GM23338 (cell line): ENCODE data around the gene ARHGAP42. TPM values are rescaled to one million over a fixed set of nuclear protein-coding genes. Genes with fewer than 3 reads are reported as not detected.

Experiments used
- ATAC-seq: fragments of 200-7000 bp; cut with Tn5 transposase; 3 replicates; pipeline ENCODE4 v1.9.1; 2020
- DNase-seq: peaks from one replicate; pipeline ENCODE4 v3.0.0-alpha.2; 2015; ENCODE audit warnings: low spot score
- H2AFZ ChIP-seq: fragments of 200-600 bp; sonication (generic); 2 replicates; pipeline ENCODE4 v1.8.0; 2016; ENCODE audit warnings: antibody characterized with exemption, mild to moderate bottlenecking, moderate library complexity
- H3F3A ChIP-seq: fragments of 200-600 bp; sonication (generic); replicated peaks from 2 replicates; pipeline ENCODE4 v1.8.0; 2017; ENCODE audit warnings: antibody characterized with exemption, mixed run types, low read depth
- H3K27ac ChIP-seq: fragments of 200-600 bp; sonication (generic); 2 replicates; pipeline ENCODE4 v1.6.1; 2016; ENCODE audit warnings: low read depth
- H3K27me3 ChIP-seq: fragments of 200-600 bp; sonication (generic); 2 replicates; pipeline ENCODE4 v1.8.0; 2016; ENCODE audit warnings: mild to moderate bottlenecking, mixed run types, moderate library complexity; ENCODE audit not compliant: insufficient read depth
- H3K36me3 ChIP-seq: fragments of 200-600 bp; sonication (generic); 2 replicates; pipeline ENCODE4 v1.8.0; 2016; ENCODE audit warnings: mild to moderate bottlenecking; ENCODE audit not compliant: insufficient read depth
- H3K4me1 ChIP-seq: fragments of 200-600 bp; sonication (generic); 2 replicates; pipeline ENCODE4 v1.8.0; 2016; ENCODE audit warnings: mild to moderate bottlenecking, moderate library complexity; ENCODE audit not compliant: insufficient read depth
- H3K4me2 ChIP-seq: fragments of 200-600 bp; sonication (generic); 2 replicates; pipeline ENCODE4 v1.7.1; 2017; ENCODE audit warnings: mixed run types
- H3K4me3 ChIP-seq: fragments of 200-600 bp; sonication (generic); 2 replicates; pipeline ENCODE4 v1.6.1; 2016; ENCODE audit warnings: mixed run types
- H3K79me2 ChIP-seq: fragments of 200-600 bp; sonication (generic); replicated peaks from 2 replicates; pipeline ENCODE4 v1.8.0; 2017; ENCODE audit warnings: mild to moderate bottlenecking; ENCODE audit not compliant: insufficient read depth
- H3K9me2 ChIP-seq: fragments of 200-600 bp; sonication (generic); 2 replicates; pipeline ENCODE4 v1.8.0; 2017; ENCODE audit not compliant: insufficient read depth
- H4K20me1 ChIP-seq: fragments of 200-600 bp; sonication (generic); replicated peaks from 2 replicates; pipeline ENCODE4 v1.8.0; 2017; ENCODE audit warnings: mild to moderate bottlenecking; ENCODE audit not compliant: insufficient read depth
- H3K27ac Mint-ChIP-seq: 2 replicates; pipeline ENCODE4 v1.8.0; 2020; ENCODE audit warnings: inconsistent platforms, mild to moderate bottlenecking, moderate library complexity, mixed read lengths
- H3K27me3 Mint-ChIP-seq: 3 replicates; pipeline ENCODE4 v1.8.0; 2022; ENCODE audit warnings: low read depth, mild to moderate bottlenecking, moderate library complexity, mixed read lengths, inconsistent platforms; ENCODE audit not compliant: insufficient read depth, poor library complexity
- H3K36me3 Mint-ChIP-seq: 3 replicates; pipeline ENCODE4 v1.8.0; 2021; ENCODE audit warnings: low read depth, mild to moderate bottlenecking, inconsistent platforms, moderate library complexity, mixed read lengths
- H3K4me1 Mint-ChIP-seq: 3 replicates; pipeline ENCODE4 v1.8.0; 2020; ENCODE audit warnings: mild to moderate bottlenecking, inconsistent platforms, mixed read lengths
- H3K4me3 Mint-ChIP-seq: 3 replicates; pipeline ENCODE4 v1.8.0; 2021; ENCODE audit warnings: moderate library complexity, mild to moderate bottlenecking, inconsistent platforms, mixed read lengths
- H3K9me3 Mint-ChIP-seq: 3 replicates; pipeline ENCODE4 v1.8.0; 2020; ENCODE audit warnings: moderate library complexity, mild to moderate bottlenecking, inconsistent platforms, mixed read lengths
- CREB1 ChIP-seq: fragments of 250-450 bp; sonication (Bioruptor Pico); IDR thresholded peaks from 2 replicates; pipeline ENCODE4 v1.5.0; 2020; ENCODE audit warnings: low read depth, mild to moderate bottlenecking, moderate library complexity
- EZH2 ChIP-seq: fragments of 200-600 bp; sonication (generic); IDR thresholded peaks from one replicate; pipeline ENCODE4 v1.8.0; 2017; ENCODE audit warnings: antibody characterized with exemption, mild to moderate bottlenecking, low read depth; ENCODE audit not compliant: unreplicated experiment
- EZH2phosphoT487 ChIP-seq: fragments of 200-600 bp; sonication (generic); IDR thresholded peaks from one replicate; pipeline ENCODE4 v1.8.1; 2018; ENCODE audit warnings: antibody characterized with exemption; ENCODE audit not compliant: unreplicated experiment
- JUNB ChIP-seq: IDR thresholded peaks from one replicate; pipeline ENCODE4 v1.6.1; 2016; ENCODE audit warnings: antibody characterized with exemption; ENCODE audit not compliant: unreplicated experiment
- NANOG ChIP-seq: IDR thresholded peaks from 2 replicates; pipeline ENCODE4 v1.6.1; 2016; ENCODE audit warnings: antibody characterized with exemption, borderline replicate concordance
- POLR2AphosphoS5 ChIP-seq: IDR thresholded peaks from 2 replicates; pipeline ENCODE4 v1.6.1; 2016; ENCODE audit warnings: antibody characterized with exemption, low read depth
- STAT1 ChIP-seq: IDR thresholded peaks from one replicate; pipeline ENCODE4 v1.6.1; 2016; ENCODE audit warnings: antibody characterized with exemption; ENCODE audit not compliant: unreplicated experiment
- ZNF114 ChIP-seq: fragments of 250-450 bp; sonication (Bioruptor Pico); IDR thresholded peaks from 2 replicates; pipeline ENCODE4 v1.5.0; 2020; ENCODE audit warnings: mild to moderate bottlenecking, moderate library complexity
- ZNF331 ChIP-seq: fragments of 250-450 bp; sonication (Bioruptor Pico); IDR thresholded peaks from 2 replicates; pipeline ENCODE4 v1.5.0; 2020; ENCODE audit warnings: low read depth, mild to moderate bottlenecking, moderate library complexity
- polyA plus RNA-seq: library from polyadenylated mRNA; unstranded; fragments of >200 nt; fragmentation: Nextera tagmentation; extraction: Ambion mirVana; gene quantifications from 2 replicates; pipeline ENCODE4 v1.2.1, GENCODE V29; 2016
- total RNA-seq: library from RNA; depleted of rRNA; stranded (reverse); fragments of >200 nt; shearing (Covaris generic); gene quantifications from 2 replicates; pipeline ENCODE4 v1.2.3, GENCODE V29; 2014
- TF ChIP-seq, protein P1 (sequence below): fragments of 250-450 bp; sonication (Bioruptor Pico); IDR thresholded peaks from 2 replicates; pipeline ENCODE4 v1.5.0; 2020; ENCODE audit warnings: mild to moderate bottlenecking, moderate library complexity
- TF ChIP-seq, protein P2 (sequence below): IDR thresholded peaks from 2 replicates; pipeline ENCODE4 v1.6.1; 2016; ENCODE audit warnings: antibody characterized with exemption
- TF ChIP-seq, protein P3 (sequence below): IDR thresholded peaks from one replicate; pipeline ENCODE4 v1.6.1; 2018; ENCODE audit warnings: antibody characterized with exemption; ENCODE audit not compliant: unreplicated experiment
- TF ChIP-seq, protein P4 (sequence below), 2 experiments: fragments of 200-600 bp in 1 of 2; sonication (generic) in 1 of 2; conservative IDR thresholded peaks; 2 replicates each; pipeline versions ENCODE4 v1.5.1 to v1.6.1; 2016 to 2017; ENCODE audit warnings: antibody characterized with exemption in 2 of 2, low read depth in 2 of 2, mild to moderate bottlenecking in 2 of 2, moderate library complexity in 1 of 2

ARHGAP42 gene
- total and polyA plus RNA-seq, 2 experiments from 2014 or later: 23.7 to 35.7 TPM

DNA sequence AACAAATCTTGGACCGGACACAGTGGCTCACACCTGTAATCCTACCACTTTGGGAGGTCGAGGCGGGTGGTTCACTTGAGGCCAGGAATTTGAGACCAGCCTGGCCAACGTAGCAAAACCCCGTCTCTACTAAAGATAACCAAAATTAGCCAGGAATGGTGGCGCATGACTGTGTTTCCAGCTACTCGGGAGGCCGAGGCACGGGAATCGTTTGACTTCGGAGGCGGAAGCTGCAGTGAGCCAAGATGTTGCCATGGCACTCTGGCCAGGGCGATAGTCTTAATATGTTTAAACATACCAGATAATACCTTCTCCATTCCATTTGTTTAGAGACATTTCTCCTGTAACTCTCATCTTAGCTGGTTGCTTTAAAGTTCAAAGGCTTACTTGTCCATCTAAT, 218.6 kb downstream of the ARHGAP42 start:
- no peaks in the 10 kb centered on the region for H3K79me2 ChIP-seq
- Mint-ChIP-seq H3K4me1 (peaks cover 2% of the 10 kb centered on the region; the same call in 1 of the 3 replicates), H3K4me3 (no peak overlapping the region), H3K36me3 (no peaks in the 10 kb centered on the region), H3K27ac (no peak overlapping the region), H3K9me3 (no peaks in the 10 kb centered on the region), H3K27me3 (no peaks in the 10 kb centered on the region)
- ATAC-seq: no peak
- no peak overlapping the region for H2AFZ ChIP-seq
- DNase-seq: no peak
- H3K4me3 ChIP-seq: no peak overlapping the region
- no peaks in the 10 kb centered on the region for H3K36me3 ChIP-seq
- peaks cover 4% of the 10 kb centered on the region for H3K9me2 ChIP-seq
- no peaks in the 10 kb centered on the region for H3K27me3 ChIP-seq
- TF ChIP-seq ZNF331 (CRISPR knock-in tag) (no peak), JUNB (no peak), CREB1 (CRISPR knock-in tag) (no peak), EZH2phosphoT487 (no peak), EZH2 (no peak), POLR2AphosphoS5 (no peak), NANOG (no peak), STAT1 (no peak), ZNF114 (CRISPR knock-in tag) (no peak)
- TF ChIP-seq, protein P1, sequence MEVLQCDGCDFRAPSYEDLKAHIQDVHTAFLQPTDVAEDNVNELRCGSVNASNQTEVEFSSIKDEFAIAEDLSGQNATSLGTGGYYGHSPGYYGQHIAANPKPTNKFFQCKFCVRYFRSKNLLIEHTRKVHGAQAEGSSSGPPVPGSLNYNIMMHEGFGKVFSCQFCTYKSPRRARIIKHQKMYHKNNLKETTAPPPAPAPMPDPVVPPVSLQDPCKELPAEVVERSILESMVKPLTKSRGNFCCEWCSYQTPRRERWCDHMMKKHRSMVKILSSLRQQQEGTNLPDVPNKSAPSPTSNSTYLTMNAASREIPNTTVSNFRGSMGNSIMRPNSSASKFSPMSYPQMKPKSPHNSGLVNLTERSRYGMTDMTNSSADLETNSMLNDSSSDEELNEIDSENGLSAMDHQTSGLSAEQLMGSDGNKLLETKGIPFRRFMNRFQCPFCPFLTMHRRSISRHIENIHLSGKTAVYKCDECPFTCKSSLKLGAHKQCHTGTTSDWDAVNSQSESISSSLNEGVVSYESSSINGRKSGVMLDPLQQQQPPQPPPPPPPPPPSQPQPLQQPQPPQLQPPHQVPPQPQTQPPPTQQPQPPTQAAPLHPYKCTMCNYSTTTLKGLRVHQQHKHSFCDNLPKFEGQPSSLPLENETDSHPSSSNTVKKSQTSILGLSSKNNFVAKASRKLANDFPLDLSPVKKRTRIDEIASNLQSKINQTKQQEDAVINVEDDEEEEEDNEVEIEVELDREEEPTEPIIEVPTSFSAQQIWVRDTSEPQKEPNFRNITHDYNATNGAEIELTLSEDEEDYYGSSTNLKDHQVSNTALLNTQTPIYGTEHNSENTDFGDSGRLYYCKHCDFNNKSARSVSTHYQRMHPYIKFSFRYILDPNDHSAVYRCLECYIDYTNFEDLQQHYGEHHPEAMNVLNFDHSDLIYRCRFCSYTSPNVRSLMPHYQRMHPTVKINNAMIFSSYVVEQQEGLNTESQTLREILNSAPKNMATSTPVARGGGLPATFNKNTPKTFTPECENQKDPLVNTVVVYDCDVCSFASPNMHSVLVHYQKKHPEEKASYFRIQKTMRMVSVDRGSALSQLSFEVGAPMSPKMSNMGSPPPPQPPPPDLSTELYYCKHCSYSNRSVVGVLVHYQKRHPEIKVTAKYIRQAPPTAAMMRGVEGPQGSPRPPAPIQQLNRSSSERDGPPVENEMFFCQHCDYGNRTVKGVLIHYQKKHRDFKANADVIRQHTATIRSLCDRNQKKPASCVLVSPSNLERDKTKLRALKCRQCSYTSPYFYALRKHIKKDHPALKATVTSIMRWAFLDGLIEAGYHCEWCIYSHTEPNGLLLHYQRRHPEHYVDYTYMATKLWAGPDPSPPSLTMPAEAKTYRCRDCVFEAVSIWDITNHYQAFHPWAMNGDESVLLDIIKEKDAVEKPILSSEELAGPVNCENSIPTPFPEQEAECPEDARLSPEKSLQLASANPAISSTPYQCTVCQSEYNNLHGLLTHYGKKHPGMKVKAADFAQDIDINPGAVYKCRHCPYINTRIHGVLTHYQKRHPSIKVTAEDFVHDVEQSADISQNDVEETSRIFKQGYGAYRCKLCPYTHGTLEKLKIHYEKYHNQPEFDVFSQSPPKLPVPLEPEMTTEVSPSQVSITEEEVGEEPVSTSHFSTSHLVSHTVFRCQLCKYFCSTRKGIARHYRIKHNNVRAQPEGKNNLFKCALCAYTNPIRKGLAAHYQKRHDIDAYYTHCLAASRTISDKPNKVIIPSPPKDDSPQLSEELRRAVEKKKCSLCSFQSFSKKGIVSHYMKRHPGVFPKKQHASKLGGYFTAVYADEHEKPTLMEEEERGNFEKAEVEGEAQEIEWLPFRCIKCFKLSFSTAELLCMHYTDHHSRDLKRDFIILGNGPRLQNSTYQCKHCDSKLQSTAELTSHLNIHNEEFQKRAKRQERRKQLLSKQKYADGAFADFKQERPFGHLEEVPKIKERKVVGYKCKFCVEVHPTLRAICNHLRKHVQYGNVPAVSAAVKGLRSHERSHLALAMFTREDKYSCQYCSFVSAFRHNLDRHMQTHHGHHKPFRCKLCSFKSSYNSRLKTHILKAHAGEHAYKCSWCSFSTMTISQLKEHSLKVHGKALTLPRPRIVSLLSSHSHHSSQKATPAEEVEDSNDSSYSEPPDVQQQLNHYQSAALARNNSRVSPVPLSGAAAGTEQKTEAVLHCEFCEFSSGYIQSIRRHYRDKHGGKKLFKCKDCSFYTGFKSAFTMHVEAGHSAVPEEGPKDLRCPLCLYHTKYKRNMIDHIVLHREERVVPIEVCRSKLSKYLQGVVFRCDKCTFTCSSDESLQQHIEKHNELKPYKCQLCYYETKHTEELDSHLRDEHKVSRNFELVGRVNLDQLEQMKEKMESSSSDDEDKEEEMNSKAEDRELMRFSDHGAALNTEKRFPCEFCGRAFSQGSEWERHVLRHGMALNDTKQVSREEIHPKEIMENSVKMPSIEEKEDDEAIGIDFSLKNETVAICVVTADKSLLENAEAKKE (CRISPR knock-in tag): no peak
- TF ChIP-seq, protein P2, sequence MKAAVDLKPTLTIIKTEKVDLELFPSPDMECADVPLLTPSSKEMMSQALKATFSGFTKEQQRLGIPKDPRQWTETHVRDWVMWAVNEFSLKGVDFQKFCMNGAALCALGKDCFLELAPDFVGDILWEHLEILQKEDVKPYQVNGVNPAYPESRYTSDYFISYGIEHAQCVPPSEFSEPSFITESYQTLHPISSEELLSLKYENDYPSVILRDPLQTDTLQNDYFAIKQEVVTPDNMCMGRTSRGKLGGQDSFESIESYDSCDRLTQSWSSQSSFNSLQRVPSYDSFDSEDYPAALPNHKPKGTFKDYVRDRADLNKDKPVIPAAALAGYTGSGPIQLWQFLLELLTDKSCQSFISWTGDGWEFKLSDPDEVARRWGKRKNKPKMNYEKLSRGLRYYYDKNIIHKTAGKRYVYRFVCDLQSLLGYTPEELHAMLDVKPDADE: no peak
- TF ChIP-seq, protein P3, sequence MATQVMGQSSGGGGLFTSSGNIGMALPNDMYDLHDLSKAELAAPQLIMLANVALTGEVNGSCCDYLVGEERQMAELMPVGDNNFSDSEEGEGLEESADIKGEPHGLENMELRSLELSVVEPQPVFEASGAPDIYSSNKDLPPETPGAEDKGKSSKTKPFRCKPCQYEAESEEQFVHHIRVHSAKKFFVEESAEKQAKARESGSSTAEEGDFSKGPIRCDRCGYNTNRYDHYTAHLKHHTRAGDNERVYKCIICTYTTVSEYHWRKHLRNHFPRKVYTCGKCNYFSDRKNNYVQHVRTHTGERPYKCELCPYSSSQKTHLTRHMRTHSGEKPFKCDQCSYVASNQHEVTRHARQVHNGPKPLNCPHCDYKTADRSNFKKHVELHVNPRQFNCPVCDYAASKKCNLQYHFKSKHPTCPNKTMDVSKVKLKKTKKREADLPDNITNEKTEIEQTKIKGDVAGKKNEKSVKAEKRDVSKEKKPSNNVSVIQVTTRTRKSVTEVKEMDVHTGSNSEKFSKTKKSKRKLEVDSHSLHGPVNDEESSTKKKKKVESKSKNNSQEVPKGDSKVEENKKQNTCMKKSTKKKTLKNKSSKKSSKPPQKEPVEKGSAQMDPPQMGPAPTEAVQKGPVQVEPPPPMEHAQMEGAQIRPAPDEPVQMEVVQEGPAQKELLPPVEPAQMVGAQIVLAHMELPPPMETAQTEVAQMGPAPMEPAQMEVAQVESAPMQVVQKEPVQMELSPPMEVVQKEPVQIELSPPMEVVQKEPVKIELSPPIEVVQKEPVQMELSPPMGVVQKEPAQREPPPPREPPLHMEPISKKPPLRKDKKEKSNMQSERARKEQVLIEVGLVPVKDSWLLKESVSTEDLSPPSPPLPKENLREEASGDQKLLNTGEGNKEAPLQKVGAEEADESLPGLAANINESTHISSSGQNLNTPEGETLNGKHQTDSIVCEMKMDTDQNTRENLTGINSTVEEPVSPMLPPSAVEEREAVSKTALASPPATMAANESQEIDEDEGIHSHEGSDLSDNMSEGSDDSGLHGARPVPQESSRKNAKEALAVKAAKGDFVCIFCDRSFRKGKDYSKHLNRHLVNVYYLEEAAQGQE: no peak
- TF ChIP-seq, protein P4, sequence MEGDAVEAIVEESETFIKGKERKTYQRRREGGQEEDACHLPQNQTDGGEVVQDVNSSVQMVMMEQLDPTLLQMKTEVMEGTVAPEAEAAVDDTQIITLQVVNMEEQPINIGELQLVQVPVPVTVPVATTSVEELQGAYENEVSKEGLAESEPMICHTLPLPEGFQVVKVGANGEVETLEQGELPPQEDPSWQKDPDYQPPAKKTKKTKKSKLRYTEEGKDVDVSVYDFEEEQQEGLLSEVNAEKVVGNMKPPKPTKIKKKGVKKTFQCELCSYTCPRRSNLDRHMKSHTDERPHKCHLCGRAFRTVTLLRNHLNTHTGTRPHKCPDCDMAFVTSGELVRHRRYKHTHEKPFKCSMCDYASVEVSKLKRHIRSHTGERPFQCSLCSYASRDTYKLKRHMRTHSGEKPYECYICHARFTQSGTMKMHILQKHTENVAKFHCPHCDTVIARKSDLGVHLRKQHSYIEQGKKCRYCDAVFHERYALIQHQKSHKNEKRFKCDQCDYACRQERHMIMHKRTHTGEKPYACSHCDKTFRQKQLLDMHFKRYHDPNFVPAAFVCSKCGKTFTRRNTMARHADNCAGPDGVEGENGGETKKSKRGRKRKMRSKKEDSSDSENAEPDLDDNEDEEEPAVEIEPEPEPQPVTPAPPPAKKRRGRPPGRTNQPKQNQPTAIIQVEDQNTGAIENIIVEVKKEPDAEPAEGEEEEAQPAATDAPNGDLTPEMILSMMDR (conservative IDR thresholded peaks at IDR 0.05; ENCODE audit: low read depth in 2 of 2): no peak
- H3K4me2 ChIP-seq: no peak overlapping the region
- H3K4me1 ChIP-seq: no peaks in the 10 kb centered on the region
- no peak overlapping the region for H3K27ac ChIP-seq
- no peaks in the 10 kb centered on the region for H4K20me1 ChIP-seq
- no peaks in the 10 kb centered on the region for H3F3A ChIP-seq
